CD4-positive, CD25-positive, alpha-beta regulatory T cell (primary cell): ENCODE measurements around the gene GPNMB. TPM values are rescaled to one million over a fixed set of nuclear protein-coding genes. Genes with fewer than 3 reads are reported as not detected.

Experiments
- ATAC-seq, 2 donors: fragments of 150-1000 bp; cut with Tn5 transposase; one replicate each; pipeline ENCODE4 v1.10.0; 2021; ENCODE audit warnings: low read depth in 2 of 2, moderate number of reproducible peaks in 2 of 2, moderate library complexity in 1 of 2
- DNase-seq, 3 donors: peaks; one replicate each; pipeline versions ENCODE4 v3.0.0 to v3.0.0-alpha.2; 2012 to 2022; ENCODE audit warnings: mixed read lengths in 1 of 3
- H3K27ac ChIP-seq: one replicate; pipeline ENCODE4 v1.7.0; 2013; ENCODE audit warnings: mild to moderate bottlenecking, low read length; ENCODE audit not compliant: insufficient read depth, poor library complexity, severe bottlenecking
- H3K27me3 ChIP-seq: one replicate; pipeline ENCODE4 v1.7.0; 2013; ENCODE audit warnings: low read length; ENCODE audit not compliant: control insufficient read depth, insufficient read depth
- H3K36me3 ChIP-seq: one replicate; pipeline ENCODE4 v1.7.0; 2013; ENCODE audit warnings: mild to moderate bottlenecking, low read length, moderate library complexity; ENCODE audit not compliant: control insufficient read depth, insufficient read depth
- H3K4me1 ChIP-seq: 2 replicates; pipeline ENCODE4 v1.7.0; 2013; ENCODE audit warnings: mild to moderate bottlenecking, low read length; ENCODE audit not compliant: insufficient read depth, control insufficient read depth, poor library complexity, severe bottlenecking
- H3K4me3 ChIP-seq: one replicate; pipeline ENCODE4 v1.7.0; 2013; ENCODE audit warnings: low read depth, mild to moderate bottlenecking, low read length, moderate library complexity
- H3K9me3 ChIP-seq, 2 experiments: 1 replicate in 1 of 2; 2 replicates in 1 of 2; pipeline ENCODE4 v1.7.0; 2013; ENCODE audit warnings: low read length in 2 of 2, mild to moderate bottlenecking in 1 of 2, moderate library complexity in 1 of 2; ENCODE audit not compliant: control insufficient read depth in 2 of 2
- H3K27ac Mint-ChIP-seq, 3 donors: one replicate each; pipeline ENCODE4 v1.8.0; 2020 to 2022; ENCODE audit warnings: mild to moderate bottlenecking in 3 of 3, mixed read lengths in 3 of 3, moderate library complexity in 2 of 3
- H3K27me3 Mint-ChIP-seq: one replicate; pipeline ENCODE4 v1.8.0; 2022; ENCODE audit warnings: mild to moderate bottlenecking, mixed read lengths
- H3K36me3 Mint-ChIP-seq: one replicate; pipeline ENCODE4 v1.8.0; 2020; ENCODE audit warnings: mixed read lengths
- H3K4me1 Mint-ChIP-seq, 4 donors: one replicate each; pipeline ENCODE4 v1.8.0; 2020 to 2022; ENCODE audit warnings: mixed read lengths in 4 of 4, mild to moderate bottlenecking in 1 of 4
- H3K4me3 Mint-ChIP-seq, 4 donors: one replicate each; pipeline ENCODE4 v1.8.0; 2020 to 2022; ENCODE audit warnings: mild to moderate bottlenecking in 4 of 4, mixed read lengths in 4 of 4, moderate library complexity in 3 of 4
- H3K9me3 Mint-ChIP-seq, 7 donors: one replicate each; pipeline ENCODE4 v1.8.0; 2020 to 2022; ENCODE audit warnings: mixed read lengths in 7 of 7, mild to moderate bottlenecking in 3 of 7, moderate library complexity in 2 of 7
- polyA plus RNA-seq, 4 donors: library from polyadenylated mRNA; unstranded; fragments of 300-500 nt; fragmentation: Illumina TruSeq; gene quantifications; one replicate each; pipeline ENCODE4 v1.2.3, GENCODE V29; 2021
- total RNA-seq: library from RNA; stranded (reverse); gene quantifications from one replicate; pipeline ENCODE4 v1.2.3, GENCODE V29; 2022

GPNMB gene
- total and polyA plus RNA-seq, 5 donors from 2014 or later = 0.66 TPM; not detected in 4

DNA sequence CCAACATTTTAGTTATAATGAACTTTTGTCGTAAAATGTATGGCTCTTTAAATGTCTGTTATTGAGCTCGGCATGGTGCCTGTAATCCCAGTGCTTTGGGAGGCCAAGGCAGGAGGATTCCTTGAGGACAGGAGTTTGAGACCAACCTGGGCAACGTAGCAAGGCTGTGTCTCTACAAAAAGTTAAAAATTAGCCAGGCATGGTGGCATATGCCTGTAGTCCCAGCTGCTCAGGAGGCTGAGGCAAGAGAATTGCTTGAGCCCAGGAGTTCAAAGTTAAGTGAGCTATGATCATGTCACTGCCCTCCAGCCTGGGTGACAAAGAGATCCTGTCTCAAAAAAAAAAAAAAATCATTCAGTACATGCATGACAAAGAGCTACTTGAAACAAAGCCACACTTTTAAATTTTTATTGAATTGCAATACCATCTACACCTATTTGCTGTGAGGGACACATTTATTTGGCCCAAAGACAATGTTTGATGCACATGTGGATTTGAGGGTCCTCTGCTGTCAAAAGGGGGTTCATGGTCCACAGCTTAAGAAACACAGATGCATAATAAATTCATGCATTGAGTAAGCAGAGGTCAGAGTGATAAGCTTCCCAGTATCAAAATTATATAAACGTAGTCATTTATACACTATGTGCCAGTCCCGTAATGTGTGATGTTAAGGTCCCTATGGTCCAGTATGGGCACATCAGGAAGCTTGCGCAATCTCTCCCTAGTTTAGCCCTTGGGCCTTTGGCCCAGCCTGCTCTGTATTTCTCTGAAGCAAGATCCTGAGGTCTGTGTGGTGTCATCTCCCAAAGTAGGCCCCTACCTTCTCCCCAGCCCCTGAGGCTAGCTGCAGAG, 48.2 kb downstream of the GPNMB start:
- Mint-ChIP-seq H3K4me1 (peaks cover under 1 to 17% (median 9%) of the 10 kb centered on the region in 4 donors), H3K27ac (no peak overlapping the region), H3K27me3 (peaks cover 14% of the 10 kb centered on the region), H3K4me3 (peak overlapping the region in 2 of 4 donors; percentile 15 to 64), H3K36me3 (peaks cover 4% of the 10 kb centered on the region), H3K9me3 (peaks cover 0 to 1% (median 0%) of the 10 kb centered on the region in 7 donors)
- Histone ChIP-seq H3K36me3 (no peaks in the 10 kb centered on the region), H3K4me3 (no peak overlapping the region), H3K27ac (no peak overlapping the region), H3K27me3 (no peaks in the 10 kb centered on the region), H3K4me1 (peaks cover 9% of the 10 kb centered on the region), H3K9me3 (no peaks in the 10 kb centered on the region)
- ATAC-seq = no peak
- DNase-seq = no peak

GRCh38 chr7:23295401-23295697, 48.8 kb downstream of the GPNMB start:
- H3K9me3 Mint-ChIP-seq = peaks cover 0 to 1% (median 0%) of the 10 kb centered on the region in 7 donors
- Histone ChIP-seq H3K36me3 (no peaks in the 10 kb centered on the region), H3K9me3 (no peaks in the 10 kb centered on the region), H3K27ac (no peak overlapping the region), H3K4me3 (no peak overlapping the region), H3K27me3 (no peaks in the 10 kb centered on the region), H3K4me1 (peaks cover 14% of the 10 kb centered on the region)
- peaks cover 14% of the 10 kb centered on the region for H3K27me3 Mint-ChIP-seq
- peak overlapping the region in 1 of 4 donors; percentile 64 for H3K4me3 Mint-ChIP-seq
- DNase-seq (no peak), ATAC-seq (no peak)
- H3K27ac Mint-ChIP-seq = no peak overlapping the region
- peaks cover 5 to 19% (median 13%) of the 10 kb centered on the region in 4 donors for H3K4me1 Mint-ChIP-seq
- H3K36me3 Mint-ChIP-seq = peaks cover 4% of the 10 kb centered on the region

- Histone ChIP-seq H3K27me3 (no peaks in the 10 kb centered on the region), H3K4me3 (peak overlapping the region; percentile 89), H3K4me1 (peaks cover 34% of the 10 kb centered on the region), H3K9me3 (no peaks in the 10 kb centered on the region), H3K36me3 (peaks cover 6% of the 10 kb centered on the region), H3K27ac (peak overlapping the region; percentile 81)
- Mint-ChIP-seq H3K27ac (peak overlapping the region; percentile 97 to 99 (median 97)), H3K4me3 (peak overlapping the region; percentile 84 to 97 (median 94)), H3K9me3 (peaks cover 0 to 1% (median 0%) of the 10 kb centered on the region in 7 donors), H3K27me3 (peaks cover 11% of the 10 kb centered on the region), H3K4me1 (peaks cover 17 to 48% (median 31%) of the 10 kb centered on the region in 4 donors), H3K36me3 (peaks cover 19% of the 10 kb centered on the region)
- DNase-seq (no peak), ATAC-seq (no peak)
Observed at GRCh38 chr7:23298141-23298881, 51.7 kb downstream of the GPNMB start.

GRCh38 chr7:23298885-23299769, 52.6 kb downstream of the GPNMB start, which contains the start of gene MALSU1:
TSS of gene MALSU1 (plus strand) at chr7:23299339. CDS start at chr7:23299353, 14 bp downstream.
- Histone ChIP-seq H3K4me1 (peaks cover 38% of the 10 kb centered on the region), H3K9me3 (no peaks in the 10 kb centered on the region), H3K27me3 (no peaks in the 10 kb centered on the region), H3K27ac (peak within 1 kb of the TSS; percentile 81), H3K4me3 (peak within 1 kb of the TSS; percentile 90), H3K36me3 (peaks cover 8% of the 10 kb centered on the region)
- Mint-ChIP-seq H3K27me3 (peaks cover 11% of the 10 kb centered on the region), H3K27ac (peak within 1 kb of the TSS; percentile 97 to 99 (median 97)), H3K9me3 (peaks cover 0 to 1% (median 0%) of the 10 kb centered on the region in 7 donors), H3K36me3 (peaks cover 22% of the 10 kb centered on the region), H3K4me1 (peaks cover 17 to 51% (median 34%) of the 10 kb centered on the region in 4 donors), H3K4me3 (peak within 1 kb of the TSS; percentile 84 to 97 (median 94))
- DNase-seq (peak; percentile 92 to 99 (median 94)), ATAC-seq (peak; percentile 100)

DNA sequence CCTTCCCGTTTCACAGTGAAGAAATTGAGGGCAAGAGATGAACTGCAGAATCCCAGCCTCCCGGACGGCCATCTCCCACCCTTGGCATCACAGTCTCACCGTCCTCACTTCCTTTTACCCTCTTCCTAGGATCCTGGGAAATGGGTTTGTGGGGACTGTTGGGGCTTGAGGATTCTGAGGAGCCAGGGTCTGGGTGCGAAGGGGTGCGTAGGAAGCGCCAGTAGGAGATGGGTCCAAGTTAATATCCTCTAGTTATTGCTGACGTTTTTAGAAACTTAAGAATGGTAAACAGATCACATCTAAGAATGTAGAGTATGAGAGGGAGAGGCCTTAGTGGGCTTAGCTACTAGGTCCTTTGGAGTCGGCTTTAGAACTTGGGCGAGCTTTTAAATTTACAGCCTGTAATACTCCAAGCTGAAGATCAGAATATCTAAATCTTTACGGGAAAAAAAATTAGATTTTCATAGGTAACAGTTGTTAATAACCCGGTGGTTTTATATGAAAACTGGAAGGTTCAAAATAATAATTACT, 53.3 kb downstream of the GPNMB start:
- peaks cover 0 to 1% (median 0%) of the 10 kb centered on the region in 7 donors for H3K9me3 Mint-ChIP-seq
- Histone ChIP-seq H3K36me3 (peaks cover 10% of the 10 kb centered on the region), H3K27ac (peak overlapping the region; percentile 81), H3K4me1 (peaks cover 44% of the 10 kb centered on the region), H3K27me3 (no peaks in the 10 kb centered on the region), H3K4me3 (peak overlapping the region; percentile 90), H3K9me3 (no peaks in the 10 kb centered on the region)
- H3K27me3 Mint-ChIP-seq = peaks cover 10% of the 10 kb centered on the region
- DNase-seq = no peak
- peak overlapping the region; percentile 97 to 99 (median 97) for H3K27ac Mint-ChIP-seq
- ATAC-seq = no peak
- H3K36me3 Mint-ChIP-seq = peaks cover 26% of the 10 kb centered on the region
- H3K4me1 Mint-ChIP-seq = peaks cover 24 to 58% (median 41%) of the 10 kb centered on the region in 4 donors
- H3K4me3 Mint-ChIP-seq = peak overlapping the region; percentile 84 to 97 (median 94)

- Histone ChIP-seq H3K4me3 (no peak overlapping the region), H3K27ac (no peak overlapping the region), H3K4me1 (peaks cover 14% of the 10 kb centered on the region), H3K36me3 (peaks cover 45% of the 10 kb centered on the region), H3K27me3 (no peaks in the 10 kb centered on the region), H3K9me3 (no peaks in the 10 kb centered on the region)
- Mint-ChIP-seq H3K9me3 (peaks cover 0 to 2% (median 0%) of the 10 kb centered on the region in 7 donors), H3K27ac (peak overlapping the region in 2 of 3 donors; percentile 39 to 57), H3K4me3 (no peak overlapping the region), H3K36me3 (peaks cover 38% of the 10 kb centered on the region), H3K4me1 (peaks cover 36 to 54% (median 38%) of the 10 kb centered on the region in 4 donors), H3K27me3 (no peaks in the 10 kb centered on the region)
- no peak for DNase-seq
- no peak for ATAC-seq
Observed at GRCh38 chr7:23306936-23307521, 60.5 kb downstream of the GPNMB start.
